SK-N-DZ (cell line): Measurements from ENCODE around the gene FUOM.
"Not testable (repeated sequence)": the region's sequence is repeated elsewhere in the genome, so short reads cannot be mapped to it uniquely, and the experiment has no call there.

Source experiments
- DNase-seq: peaks from one replicate; pipeline ENCODE4 v3.0.0-alpha.2; 2015; ENCODE audit warnings: low spot score

The FUOM gene

DNA sequence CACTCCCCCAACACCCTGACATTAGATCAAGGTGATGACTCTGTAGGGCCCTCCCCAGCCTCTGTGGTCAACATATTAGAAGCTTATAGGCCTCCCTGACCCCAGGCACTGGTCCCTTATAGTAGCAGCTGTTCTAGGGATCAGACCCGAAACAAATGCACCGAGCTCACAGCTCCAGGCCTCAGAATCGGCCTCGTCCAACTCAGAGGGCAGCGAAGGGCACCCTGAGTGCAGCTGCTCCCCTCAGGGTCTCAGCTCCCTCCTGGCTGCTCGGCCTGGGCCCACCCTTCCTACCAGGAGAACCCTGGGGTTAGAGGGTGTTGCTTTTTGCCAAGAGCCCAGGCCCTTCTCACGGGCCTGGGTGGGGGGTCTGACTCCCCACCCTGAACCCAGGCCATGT is 10.3 kb upstream of the FUOM start:
- DNase-seq = no peak

DNA sequence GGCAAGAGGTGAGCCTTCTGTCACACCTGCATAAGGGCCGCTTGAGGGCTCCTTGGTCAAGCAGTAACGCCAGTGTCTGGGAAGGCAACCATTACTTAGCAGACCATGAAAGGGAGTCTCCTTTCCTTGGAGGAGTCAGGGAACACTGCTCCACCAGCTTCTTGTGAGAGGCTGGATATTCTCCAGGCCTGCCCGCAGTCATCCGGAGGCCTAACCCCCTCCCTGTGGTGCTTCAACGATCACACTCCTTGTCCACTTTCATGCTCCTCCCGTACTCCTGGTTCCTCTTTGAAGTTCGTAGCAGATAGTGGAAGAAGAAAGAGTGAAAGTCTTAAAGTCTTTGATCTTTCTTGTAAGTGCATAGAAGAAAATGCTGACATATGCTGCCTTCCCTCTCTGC is 9.6 kb upstream of the FUOM start:
- not testable (repeated sequence) for DNase-seq

DNA sequence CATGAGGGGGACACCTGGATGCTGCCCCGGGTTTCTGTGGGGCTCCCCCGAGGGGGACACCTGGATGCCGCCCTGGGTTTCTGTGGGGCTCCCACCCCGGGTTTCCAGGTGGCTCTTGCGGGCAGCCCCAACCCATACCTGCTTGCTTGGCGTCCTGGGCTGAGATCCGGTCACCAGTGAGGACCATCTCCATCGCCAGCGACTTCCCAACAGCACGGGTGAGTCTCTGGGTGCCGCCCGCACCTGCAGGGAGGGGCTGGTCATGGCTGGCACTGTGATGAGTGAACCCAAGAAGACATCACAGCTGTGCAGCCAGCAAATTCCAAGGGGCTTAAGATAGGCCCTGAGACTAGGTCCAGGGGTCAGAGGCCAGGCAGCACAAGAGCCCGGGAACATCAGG is 8.9 kb upstream of the FUOM start:
- no peak for DNase-seq

DNA sequence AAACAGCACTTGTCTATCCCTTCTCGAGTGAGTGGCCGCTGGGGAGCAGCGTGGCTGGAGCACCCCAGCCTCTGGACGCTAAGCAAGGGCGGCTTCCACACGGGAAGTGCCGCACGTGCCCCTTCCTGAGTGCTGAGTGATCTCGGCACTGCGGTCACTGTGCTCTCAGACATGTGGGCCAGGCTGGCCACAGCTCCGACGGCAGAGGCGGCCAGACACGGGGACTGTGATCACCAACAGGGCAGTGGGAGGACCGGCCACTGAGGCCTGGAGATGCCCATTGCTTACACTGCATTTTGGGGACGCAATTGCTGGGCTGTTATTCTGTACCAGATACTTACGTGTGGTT is 8.3 kb upstream of the FUOM start:
- no peak for DNase-seq

DNA sequence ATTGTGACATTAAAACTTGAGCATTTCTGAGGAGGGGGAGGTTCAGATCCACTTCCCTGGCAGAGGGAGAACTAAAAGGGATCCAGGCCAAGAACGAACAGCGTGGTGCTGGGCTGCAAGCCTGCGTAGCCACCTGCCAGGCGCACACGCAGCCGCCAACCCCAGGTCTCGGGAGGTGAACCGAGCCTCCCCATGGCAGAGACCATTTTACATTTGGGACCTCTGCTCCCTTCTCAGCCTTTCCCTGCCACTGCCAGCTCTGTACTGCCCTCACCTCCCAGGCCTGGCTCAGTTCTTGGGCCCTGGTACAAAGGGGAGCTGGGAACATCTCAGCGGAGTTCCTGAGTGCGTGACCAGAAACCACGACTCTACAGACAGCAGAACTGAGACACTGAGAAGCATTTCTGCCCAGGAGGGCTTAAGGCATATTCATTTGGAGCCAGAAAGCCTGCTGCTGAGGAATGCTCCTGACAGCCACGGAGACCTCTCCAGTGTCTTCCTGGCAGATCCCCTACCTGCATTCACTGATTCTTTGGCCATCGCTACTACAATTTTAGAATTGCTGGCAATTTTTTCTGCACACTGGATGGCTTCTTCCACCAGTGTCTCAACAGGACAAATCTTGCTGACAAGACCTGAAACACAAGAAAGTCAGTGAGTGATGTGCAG is 7.8 kb upstream of the FUOM start:
- no peak for DNase-seq

DNA sequence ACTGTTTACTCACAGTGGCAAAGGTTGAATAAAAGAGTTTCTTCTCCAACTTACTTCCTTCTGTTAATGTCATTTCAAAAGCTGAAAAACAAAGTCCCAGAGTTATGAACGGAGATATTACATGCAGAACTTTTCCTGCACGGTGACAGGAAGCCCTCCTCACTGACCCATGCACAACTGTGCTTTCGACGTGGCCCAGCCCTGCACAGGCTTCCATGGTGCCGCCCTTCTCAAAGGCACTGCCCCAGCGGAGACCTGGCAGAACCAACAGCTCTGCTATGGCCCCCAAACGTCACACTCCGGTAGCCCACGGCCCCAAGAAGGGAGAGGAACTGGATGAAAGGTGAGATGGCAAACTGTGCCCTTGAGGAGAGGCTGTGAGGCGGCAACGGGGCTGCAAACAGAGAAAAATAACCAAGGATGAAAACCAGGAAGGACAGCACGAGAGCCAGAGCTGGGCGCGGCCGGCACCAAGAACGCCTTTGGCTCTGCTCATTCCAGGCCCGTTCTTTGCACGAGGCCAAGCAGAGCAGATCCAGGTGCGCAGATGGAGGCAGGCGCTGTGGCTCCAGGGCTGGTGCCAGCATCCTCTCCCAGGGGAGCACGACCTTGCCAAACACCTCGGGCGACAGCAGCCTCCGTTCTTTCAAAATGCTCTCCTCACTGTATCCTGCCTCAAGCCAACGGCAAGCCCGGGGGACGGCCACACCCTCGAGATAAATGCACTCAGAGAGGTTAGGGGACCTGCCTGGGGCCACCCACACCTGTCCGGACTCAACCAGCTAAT is 7.0 kb upstream of the FUOM start:
- DNase-seq = no peak

DNA sequence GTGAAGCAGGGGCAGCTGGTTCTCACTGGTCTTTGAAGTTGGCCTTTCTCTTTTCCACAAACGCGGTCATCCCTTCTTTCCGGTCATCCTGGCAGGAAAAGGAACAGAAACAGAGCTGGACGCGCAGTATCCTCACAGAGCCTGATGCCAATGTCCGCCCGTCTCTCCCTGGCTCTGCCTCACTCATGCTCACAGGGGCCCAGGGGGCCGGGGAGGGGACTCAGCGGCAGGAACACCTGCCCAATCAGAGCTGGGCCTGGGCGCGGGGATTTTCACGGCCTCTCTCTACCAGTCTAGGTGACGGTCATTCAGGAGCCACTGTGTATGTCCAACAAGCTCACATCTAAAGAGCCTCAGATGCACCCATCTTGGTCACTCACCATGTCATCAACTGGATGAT is 5.0 kb upstream of the FUOM start:
- DNase-seq = no peak

DNA sequence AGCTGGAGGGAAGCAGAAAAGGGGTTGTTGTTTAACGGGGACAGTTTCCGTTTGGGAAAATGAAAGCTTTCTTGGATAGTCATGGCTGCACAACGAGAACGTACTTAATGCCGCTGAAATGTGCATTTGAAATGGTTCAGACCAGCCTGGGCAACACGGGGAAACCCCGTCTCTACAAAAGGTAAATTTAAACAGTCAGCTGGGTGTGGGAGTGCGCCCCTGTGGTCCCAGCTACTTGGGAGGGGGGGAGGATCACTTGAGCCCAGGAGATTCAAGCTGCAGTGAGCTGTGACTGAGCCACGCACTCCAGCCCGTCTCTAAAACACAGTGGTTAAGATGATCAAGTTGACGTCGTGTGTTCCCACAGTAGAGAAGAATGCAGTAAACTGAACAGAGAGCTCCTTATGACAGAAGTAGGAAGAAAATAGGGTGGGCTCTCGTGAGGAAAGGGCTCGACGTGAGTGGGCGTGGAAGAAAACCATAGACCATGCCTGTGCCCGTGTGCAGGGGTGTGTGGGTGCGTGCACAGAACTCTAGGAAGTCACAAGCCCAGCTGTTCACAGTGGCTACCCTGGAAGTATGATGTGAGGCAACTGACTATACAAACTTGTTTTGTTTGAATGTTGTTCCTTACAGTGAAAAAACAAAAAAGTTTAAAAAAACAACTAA is 4.1 kb upstream of the FUOM start:
- no peak for DNase-seq

DNA sequence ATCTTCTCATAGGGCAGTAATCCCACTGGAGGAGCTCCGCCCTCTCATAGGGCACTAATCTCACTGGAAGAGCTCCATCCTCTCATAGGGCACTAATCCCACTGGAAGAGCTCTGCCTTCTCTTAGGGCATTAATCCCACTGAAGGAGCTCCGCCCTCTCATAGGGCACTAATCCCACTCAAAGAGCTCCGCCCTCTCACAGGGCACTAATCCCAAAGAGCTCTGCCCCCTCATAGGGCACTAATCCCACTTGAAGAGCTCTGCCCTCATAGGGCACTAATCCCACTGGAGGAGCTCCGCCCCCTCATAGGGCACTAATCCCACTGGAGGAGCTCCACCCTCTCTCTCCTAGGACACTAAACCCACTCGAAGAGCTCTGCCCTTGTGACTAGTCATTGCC is 3.4 kb upstream of the FUOM start:
- no peak for DNase-seq

DNA sequence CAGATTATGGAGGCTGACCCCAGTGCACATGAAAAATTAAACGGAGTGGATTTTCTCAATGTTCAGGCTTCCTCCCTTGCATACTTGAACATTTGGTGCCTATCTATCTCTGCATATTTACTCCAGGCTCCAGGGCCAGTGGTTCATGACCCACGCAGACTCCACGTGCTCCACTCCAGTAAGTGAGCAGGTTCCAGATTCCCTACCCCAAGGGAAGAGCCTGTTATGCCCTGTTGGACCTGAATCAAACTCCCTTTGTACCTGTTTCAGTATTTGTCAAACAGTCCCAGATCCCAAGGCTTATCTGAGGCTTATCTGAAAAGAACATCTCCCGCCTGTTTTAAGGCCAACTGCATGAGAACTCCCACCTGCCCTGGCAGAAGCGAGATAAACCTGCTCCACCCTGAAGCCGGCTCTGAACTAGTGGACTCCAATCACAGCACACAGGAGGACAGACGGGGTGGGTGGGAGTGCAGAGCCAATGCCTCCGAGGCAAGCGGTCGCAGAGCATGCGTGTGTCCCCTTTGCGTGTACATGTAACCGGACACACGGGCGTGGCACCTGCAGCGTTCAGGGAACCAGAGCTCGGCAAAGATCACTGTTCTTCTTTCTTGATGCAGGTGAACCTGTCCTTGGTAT is 2.3 kb upstream of the FUOM start:
- DNase-seq = peak; percentile 64

DNA sequence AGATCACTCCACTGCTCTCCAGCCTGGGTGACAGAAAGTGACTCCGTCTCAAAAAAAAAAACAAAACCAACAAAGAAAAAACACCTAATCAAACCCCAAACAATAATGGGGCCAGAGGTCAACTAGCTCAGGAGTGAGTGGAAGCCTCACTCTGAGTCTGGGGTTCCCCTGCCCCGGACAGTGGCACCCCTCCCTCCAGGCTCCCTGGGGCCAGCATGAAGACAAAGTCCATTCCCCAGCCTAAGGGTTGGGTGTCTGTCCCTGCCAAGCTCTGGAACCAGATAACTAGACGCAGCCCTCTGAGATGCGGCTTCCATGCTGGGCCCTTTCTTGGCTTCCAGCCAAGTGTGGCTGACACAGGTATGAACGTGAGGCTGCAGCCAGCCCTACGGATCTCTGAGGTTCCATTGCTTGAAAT is 1.7 kb upstream of the FUOM start:
- peak; percentile 71 for DNase-seq

DNA sequence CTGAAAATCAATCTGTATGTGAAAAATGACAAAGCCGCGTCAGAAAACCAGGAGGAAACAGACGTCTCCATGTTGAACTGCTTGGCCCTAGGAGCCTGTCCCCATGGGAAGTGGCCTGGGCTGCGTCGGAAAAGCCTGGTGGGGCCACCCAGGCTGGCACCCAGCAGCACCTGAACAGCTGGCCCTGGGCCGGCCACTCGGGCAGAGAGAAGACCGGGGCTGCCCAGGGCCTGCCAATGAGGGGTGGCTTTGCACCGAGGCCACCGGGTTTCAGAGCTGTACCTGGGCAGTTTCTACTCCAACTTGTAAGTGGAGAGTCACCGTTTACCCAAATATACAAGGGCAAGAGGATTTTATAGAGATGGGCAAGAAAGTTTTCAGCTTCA is 1.1 kb upstream of the FUOM start:
- DNase-seq = no peak

DNA sequence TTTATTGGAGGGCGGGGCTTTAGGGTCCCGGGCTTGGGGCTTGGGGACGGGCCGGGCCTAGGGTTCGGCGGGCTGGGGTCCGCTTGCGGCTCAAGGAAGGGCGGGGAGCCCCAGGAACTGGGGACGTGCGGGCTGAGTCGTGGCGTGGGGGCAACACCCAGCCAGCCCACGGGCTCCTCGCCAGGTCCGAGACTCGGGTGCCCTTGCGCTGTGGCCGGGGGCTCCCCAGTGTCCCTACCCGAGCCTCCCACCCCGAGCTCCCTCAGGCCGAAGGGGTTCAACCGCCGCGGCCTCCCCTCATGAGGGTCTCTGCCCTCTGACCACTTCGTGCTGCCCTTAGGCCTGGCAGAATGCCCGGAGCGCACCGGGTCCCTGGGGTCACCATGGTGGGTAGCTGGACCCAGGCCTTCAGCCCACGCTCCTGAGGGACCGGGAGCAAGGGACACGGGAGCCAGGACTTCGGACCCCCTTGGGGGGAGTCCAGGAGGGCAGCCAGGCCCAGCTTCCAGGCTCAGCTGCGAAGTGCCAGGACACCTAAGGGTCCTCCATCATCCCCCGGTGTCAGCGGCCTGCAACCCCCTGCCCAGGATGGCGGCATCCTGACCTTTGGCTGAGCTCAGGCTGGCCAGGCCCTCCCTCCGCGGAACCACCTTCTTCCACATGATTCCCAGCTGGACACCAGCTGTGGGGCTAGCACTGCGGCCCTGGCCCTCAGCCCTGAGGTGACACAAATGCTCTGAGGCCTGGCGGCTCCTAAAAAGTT is 524 bp upstream of the FUOM start:
- no peak for DNase-seq

DNA sequence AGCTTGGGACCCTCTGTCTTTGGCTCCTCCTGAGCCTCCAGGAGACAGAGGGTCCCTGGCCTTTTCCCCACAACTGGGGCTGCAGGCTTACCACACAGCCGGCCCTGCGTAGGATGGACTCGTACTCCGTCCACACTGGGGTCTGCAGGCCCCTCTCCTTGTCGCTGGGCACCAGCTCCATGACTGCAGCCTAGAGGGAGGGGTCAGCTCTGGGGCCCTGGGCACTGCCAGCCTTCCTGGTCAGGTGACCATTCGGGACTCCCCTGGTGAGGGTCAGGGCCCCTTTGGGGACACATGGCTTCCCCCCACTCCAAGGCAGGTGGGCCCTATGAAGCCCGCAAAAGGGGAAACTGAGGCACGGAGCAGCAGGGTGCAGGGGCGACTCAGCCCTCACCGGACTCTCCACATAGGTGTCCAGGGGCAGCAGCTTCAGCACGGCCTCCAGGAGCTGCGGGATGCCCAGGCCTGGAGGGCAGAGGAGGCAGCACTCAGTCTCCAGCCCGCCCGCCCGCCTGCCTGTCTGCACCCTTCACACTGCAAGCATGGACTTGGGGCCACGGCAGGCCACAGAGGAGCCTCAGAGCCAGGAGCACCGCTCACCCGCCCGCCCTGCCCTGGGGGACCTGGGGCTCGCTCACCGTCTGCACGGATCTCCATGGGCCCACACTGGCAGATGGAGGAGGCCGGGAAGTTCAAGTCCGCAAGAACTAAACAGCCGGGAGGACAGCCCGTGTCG is 1.1 kb downstream of the FUOM start:
- no peak for DNase-seq

DNA sequence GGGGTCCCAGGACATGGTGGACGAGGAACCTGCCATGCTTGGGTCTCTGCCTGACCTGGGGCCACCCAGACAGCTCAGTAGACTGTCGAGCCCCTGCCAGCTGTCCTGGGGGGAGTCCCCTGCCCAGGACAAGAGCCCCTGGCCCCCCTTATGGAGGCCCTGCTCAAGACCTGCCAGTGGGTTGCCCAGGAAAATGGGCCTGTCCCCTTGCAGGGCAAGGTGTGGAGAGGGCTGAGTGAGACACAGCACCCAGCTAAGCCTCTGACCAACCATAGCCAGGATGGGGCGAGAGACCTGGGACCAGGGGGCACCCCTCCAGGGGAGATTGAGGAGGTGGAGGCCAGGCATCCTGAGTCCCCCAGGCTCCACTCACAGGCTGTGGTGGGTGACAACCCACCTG is 1.8 kb downstream of the FUOM start:
- no peak for DNase-seq

DNA sequence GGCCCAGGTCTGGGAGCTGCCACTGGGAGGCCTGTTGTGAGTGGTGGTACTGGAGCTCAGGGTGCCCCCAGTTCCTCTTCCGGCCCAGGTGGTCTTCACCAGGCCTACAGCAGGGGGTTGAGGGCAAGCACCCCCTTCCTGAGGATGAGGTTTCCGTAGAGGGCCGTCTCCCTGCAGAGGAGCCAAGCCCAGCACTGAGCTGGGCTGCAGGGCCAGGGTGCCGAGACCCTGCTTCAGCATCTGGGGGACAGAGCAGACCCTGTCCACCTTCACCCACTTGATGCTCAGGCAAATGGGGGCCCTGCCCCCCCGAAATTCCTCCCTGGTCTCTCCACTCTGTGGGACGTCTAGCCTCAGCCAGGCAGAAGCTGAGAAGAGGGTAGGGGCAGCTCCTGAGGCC is 2.6 kb downstream of the FUOM start:
- no peak for DNase-seq

DNA sequence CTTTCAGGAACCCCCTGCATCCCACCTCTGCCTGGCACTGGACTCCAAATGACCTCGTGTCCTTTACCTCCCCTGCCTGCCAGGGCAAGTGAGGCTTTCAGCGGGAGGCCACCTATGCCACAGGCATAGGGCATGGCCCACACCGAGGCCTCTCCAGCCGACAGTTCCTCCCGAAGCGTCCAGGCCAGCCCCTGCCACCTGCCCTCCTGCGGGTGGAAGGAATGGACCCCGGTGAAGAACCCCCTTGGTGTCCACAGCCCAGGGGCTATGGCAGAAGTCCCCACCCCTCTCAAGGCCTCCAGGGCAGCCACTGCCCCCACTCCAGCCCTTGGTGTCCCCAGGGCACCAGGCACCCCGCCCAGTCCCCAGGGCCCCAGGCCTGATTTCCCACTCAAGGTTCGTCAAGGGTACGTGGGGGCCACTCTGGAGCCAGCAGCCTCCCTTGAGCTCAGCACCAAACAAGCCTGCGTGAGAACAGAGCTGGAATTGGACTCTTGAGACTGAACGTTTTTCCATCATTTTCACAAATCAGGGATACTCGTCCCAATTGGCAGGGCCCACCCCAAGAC is 3.1 kb downstream of the FUOM start:
- no peak for DNase-seq

DNA sequence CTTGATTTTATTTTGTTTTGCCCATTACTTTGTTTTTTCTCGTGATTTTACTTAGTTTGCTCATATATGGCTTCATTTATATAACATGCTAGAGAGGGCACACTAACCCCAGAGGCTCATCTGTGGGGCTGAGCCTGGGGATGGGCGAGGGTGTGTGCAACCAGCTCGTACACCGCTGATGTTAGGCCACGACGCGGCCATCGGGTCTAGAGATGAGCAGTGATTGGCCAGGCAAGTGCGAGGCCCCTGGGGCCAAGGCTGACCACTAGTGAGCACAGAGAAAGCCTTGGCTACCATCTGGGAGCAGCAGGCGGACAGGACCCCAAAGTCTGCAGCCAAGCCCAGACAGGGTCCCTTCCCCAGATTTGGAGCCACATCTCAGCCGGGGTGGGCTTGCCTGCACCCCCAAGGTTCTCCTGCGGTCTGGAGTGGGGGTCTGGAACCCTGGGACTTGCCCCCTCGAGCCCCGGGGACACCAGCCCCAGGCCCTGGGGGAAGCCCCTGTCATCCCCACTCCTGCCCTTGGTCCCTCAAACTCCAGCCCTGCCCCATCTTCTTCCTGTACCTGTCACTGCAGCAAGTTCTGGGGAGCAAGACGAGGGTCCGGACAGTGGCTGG is 3.7 kb downstream of the FUOM start:
- no peak for DNase-seq

DNA sequence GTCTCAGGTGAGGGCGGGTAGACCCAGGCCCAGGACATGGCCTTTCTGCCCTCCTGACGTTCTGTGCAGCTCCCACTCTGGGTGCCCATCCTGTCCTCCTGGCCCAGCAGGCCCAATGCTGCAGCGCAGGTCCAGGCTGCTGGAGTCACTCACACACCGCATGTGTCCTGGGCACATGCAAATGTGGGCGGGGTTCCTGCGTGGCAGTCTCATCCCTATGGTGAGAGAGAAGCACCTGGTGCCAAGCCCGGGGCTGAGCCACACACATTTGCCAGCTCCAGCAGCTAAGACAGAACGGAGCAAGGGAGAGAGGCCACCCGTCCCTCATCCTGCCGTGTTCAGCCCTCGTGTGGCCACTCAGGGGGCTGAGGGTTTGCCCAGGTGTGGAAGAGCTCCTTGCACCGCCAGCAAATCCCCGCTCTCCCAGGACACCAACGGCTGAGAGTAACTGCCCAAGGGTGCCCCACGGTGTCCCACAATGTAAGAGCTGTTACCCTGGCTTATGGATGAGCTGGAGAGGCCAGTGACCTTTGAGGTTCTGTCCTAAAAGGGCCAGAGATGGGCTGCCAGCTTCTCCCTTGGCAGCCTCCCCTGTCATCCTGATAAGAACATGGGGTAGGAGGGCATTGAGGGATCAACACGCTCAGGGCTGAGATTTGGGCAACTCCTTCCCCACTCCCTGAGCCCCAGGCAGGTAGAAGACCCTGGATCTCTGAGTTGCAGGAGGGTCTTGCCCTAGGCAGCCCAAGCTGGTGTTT is 4.4 kb downstream of the FUOM start:
- no peak for DNase-seq
